HCT116 (cell line): ENCODE data around the gene NT5DC3.
"Not testable (repeated sequence)": the region's sequence is repeated elsewhere in the genome, so short reads cannot be mapped to it uniquely, and the experiment has no call there.

Experiments used
- EGR1 ChIP-seq: IDR thresholded peaks from 2 replicates; pipeline ENCODE4 v1.6.1; 2012; ENCODE audit warnings: low read depth
- EZH2 ChIP-seq: fragments of 200-600 bp; sonication (generic); IDR thresholded peaks from 2 replicates; pipeline ENCODE4 v1.6.1; 2017; ENCODE audit warnings: antibody characterized with exemption, mixed run types
- EZH2phosphoT487 ChIP-seq: fragments of 200-600 bp; IDR thresholded peaks from 2 replicates; pipeline ENCODE4 v1.6.1; 2018; ENCODE audit warnings: antibody characterized with exemption, borderline replicate concordance
- JUND ChIP-seq: IDR thresholded peaks from 2 replicates; pipeline ENCODE4 v1.6.1; 2012
- POLR2A ChIP-seq: IDR thresholded peaks from 2 replicates; pipeline ENCODE4 v1.7.0; 2011; ENCODE audit warnings: borderline replicate concordance; ENCODE audit not compliant: insufficient read depth, insufficient read length; ENCODE audit errors: extremely low read depth
- TCF7L2 ChIP-seq: IDR thresholded peaks from 2 replicates; pipeline ENCODE4 v1.7.0; 2011; ENCODE audit warnings: borderline replicate concordance, inconsistent platforms; ENCODE audit not compliant: insufficient read depth, insufficient read length; ENCODE audit errors: extremely low read depth
- YY1 ChIP-seq: IDR thresholded peaks from 2 replicates; pipeline ENCODE4 v1.6.1; 2011; ENCODE audit warnings: low read length, low read depth, moderate library complexity, mild to moderate bottlenecking; ENCODE audit not compliant: insufficient replicate concordance; ENCODE audit errors: extremely low read depth
- ZFX ChIP-seq: fragments of 450-650 bp; IDR thresholded peaks from 2 replicates; pipeline ENCODE4 v1.6.1; 2017
- ZNF274 ChIP-seq: fragments of 200-500 bp; sonication (Bioruptor generic); IDR thresholded peaks from 2 replicates; pipeline ENCODE4 v1.6.1; 2014; ENCODE audit warnings: mild to moderate bottlenecking, low read depth, low read length, inconsistent platforms
- TF ChIP-seq, protein P1 (sequence below), 3 experiments: fragments of 200-600 bp in 1 of 3; sonication (generic) in 1 of 3; IDR thresholded peaks in 2 of 3; conservative IDR thresholded peaks in 1 of 3; 2 replicates each; pipeline ENCODE4 v1.5.1; 2012 to 2017; ENCODE audit warnings: low read depth in 2 of 3, low read length in 2 of 3, antibody characterized with exemption in 1 of 3, borderline replicate concordance in 1 of 3, control low read depth in 1 of 3, mild to moderate bottlenecking in 1 of 3, mixed read lengths in 1 of 3, mixed run types in 1 of 3, moderate library complexity in 1 of 3; ENCODE audit not compliant: insufficient read depth in 1 of 3
- TF ChIP-seq, protein P2 (sequence below): IDR thresholded peaks from 2 replicates; pipeline ENCODE4 v1.6.1; 2012; ENCODE audit warnings: low read depth
- TF ChIP-seq, protein P3 (sequence below): IDR thresholded peaks from 2 replicates; pipeline ENCODE4 v1.6.1; 2012
- TF ChIP-seq, protein P4 (sequence below): IDR thresholded peaks from 2 replicates; pipeline ENCODE4 v1.6.1; 2011; ENCODE audit warnings: mild to moderate bottlenecking, low read length, moderate library complexity; ENCODE audit not compliant: insufficient replicate concordance; ENCODE audit errors: extremely low read depth

DNA sequence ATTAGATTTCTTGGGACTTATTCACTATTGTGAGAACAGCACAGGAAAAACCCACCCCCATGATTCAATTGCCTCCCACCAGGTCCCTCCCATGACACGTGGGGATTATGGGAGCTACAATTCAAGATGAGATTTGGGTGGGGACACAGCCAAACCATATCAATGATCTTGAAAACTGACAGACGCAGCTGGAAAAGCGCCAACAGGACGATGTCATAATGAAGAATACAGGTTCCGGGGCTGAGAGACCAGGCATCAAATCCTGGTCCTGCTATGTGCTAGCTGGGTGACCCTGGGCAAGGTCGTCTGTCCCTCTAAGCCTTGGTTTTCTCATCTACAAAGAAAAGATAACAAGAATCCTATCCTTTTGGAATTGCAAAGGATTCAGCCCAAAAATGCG lies 31.4 kb downstream of the NT5DC3 start:
- TF ChIP-seq, protein P1, sequence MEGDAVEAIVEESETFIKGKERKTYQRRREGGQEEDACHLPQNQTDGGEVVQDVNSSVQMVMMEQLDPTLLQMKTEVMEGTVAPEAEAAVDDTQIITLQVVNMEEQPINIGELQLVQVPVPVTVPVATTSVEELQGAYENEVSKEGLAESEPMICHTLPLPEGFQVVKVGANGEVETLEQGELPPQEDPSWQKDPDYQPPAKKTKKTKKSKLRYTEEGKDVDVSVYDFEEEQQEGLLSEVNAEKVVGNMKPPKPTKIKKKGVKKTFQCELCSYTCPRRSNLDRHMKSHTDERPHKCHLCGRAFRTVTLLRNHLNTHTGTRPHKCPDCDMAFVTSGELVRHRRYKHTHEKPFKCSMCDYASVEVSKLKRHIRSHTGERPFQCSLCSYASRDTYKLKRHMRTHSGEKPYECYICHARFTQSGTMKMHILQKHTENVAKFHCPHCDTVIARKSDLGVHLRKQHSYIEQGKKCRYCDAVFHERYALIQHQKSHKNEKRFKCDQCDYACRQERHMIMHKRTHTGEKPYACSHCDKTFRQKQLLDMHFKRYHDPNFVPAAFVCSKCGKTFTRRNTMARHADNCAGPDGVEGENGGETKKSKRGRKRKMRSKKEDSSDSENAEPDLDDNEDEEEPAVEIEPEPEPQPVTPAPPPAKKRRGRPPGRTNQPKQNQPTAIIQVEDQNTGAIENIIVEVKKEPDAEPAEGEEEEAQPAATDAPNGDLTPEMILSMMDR (IDR thresholded peaks at IDR 0.05 in 2 of 3, conservative IDR thresholded peaks at IDR 0.05 in 1 of 3; ENCODE audit: borderline replicate concordance in 1 of 3, insufficient read depth in 1 of 3, low read depth in 2 of 3, low read length in 2 of 3) = not testable (repeated sequence)
- TF ChIP-seq JUND, EZH2, POLR2A, ZNF274, YY1, EZH2phosphoT487, EGR1, ZFX, TCF7L2: not testable (repeated sequence)
- TF ChIP-seq, protein P2, sequence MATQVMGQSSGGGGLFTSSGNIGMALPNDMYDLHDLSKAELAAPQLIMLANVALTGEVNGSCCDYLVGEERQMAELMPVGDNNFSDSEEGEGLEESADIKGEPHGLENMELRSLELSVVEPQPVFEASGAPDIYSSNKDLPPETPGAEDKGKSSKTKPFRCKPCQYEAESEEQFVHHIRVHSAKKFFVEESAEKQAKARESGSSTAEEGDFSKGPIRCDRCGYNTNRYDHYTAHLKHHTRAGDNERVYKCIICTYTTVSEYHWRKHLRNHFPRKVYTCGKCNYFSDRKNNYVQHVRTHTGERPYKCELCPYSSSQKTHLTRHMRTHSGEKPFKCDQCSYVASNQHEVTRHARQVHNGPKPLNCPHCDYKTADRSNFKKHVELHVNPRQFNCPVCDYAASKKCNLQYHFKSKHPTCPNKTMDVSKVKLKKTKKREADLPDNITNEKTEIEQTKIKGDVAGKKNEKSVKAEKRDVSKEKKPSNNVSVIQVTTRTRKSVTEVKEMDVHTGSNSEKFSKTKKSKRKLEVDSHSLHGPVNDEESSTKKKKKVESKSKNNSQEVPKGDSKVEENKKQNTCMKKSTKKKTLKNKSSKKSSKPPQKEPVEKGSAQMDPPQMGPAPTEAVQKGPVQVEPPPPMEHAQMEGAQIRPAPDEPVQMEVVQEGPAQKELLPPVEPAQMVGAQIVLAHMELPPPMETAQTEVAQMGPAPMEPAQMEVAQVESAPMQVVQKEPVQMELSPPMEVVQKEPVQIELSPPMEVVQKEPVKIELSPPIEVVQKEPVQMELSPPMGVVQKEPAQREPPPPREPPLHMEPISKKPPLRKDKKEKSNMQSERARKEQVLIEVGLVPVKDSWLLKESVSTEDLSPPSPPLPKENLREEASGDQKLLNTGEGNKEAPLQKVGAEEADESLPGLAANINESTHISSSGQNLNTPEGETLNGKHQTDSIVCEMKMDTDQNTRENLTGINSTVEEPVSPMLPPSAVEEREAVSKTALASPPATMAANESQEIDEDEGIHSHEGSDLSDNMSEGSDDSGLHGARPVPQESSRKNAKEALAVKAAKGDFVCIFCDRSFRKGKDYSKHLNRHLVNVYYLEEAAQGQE = not testable (repeated sequence)
- TF ChIP-seq, protein P3, sequence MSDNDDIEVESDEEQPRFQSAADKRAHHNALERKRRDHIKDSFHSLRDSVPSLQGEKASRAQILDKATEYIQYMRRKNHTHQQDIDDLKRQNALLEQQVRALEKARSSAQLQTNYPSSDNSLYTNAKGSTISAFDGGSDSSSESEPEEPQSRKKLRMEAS = not testable (repeated sequence)
- TF ChIP-seq, protein P4, sequence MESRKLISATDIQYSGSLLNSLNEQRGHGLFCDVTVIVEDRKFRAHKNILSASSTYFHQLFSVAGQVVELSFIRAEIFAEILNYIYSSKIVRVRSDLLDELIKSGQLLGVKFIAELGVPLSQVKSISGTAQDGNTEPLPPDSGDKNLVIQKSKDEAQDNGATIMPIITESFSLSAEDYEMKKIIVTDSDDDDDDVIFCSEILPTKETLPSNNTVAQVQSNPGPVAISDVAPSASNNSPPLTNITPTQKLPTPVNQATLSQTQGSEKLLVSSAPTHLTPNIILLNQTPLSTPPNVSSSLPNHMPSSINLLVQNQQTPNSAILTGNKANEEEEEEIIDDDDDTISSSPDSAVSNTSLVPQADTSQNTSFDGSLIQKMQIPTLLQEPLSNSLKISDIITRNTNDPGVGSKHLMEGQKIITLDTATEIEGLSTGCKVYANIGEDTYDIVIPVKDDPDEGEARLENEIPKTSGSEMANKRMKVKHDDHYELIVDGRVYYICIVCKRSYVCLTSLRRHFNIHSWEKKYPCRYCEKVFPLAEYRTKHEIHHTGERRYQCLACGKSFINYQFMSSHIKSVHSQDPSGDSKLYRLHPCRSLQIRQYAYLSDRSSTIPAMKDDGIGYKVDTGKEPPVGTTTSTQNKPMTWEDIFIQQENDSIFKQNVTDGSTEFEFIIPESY = not testable (repeated sequence)
